Activated naive CD8-positive, alpha-beta T cell treated with anti-CD3 and anti-CD28 coated beads, Interleukin-2, amount 50 U/mL, for 16 hours (primary cell): Measurements from ENCODE around the gene PPFIBP2.

ENCODE experiments used
- DNase-seq: peaks from one replicate; pipeline ENCODE4 v3.0.0-alpha.2; 2020; ENCODE audit warnings: low read depth, low spot score

PPFIBP2 gene

DNA sequence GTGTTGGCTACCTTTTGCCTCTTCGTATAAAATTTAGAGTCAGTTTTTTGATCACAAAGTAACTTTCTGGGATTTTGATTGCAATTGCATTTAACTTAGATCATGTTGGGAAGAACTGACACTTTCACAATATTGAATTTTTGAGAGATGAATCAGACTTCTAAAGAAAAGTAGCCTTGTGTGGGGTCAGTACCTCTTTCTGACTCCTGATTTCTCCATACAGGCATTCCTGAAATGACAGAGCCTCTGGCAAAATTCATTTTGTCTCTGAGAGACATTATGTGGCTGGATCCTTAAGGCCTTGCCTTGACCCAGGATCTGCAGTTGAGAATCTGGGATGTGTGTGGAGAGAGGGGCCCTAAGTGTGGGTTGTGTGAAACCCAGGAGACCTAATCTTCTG, 37.8 kb downstream of the PPFIBP2 start:
- no peak for DNase-seq

GRCh38 chr11:7552666-7553065, 38.9 kb downstream of the PPFIBP2 start:
- no peak for DNase-seq

- DNase-seq: no peak
Measured at GRCh38 chr11:7555052-7555699, 41.4 kb downstream of the PPFIBP2 start.

GRCh38 chr11:7558046-7558445, 44.2 kb downstream of the PPFIBP2 start:
- DNase-seq: no peak

GRCh38 chr11:7559398-7560283, 45.8 kb downstream of the PPFIBP2 start:
- no peak for DNase-seq

- no peak for DNase-seq
Measured at GRCh38 chr11:7561562-7561961, 47.8 kb downstream of the PPFIBP2 start.

DNA sequence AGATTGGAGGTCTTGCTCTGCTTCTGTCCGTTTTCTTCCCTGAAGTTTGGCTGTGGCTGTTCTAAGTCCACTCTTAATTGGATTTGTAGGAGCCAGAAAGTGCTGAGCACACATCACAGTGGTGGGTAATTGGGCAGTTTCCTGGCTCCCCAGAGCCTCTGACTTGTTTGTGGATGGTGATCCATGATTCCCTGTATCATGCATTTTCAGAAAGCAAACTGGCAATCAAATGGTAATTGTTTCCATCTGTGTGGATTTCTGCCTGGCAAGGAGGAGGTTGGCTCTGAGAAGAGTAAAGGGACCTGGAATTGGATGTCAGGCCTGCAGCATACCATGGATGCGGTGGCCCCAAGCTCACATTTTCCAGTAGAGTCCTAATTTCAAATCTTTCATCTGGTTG, 49.5 kb downstream of the PPFIBP2 start:
- DNase-seq: no peak

DNA sequence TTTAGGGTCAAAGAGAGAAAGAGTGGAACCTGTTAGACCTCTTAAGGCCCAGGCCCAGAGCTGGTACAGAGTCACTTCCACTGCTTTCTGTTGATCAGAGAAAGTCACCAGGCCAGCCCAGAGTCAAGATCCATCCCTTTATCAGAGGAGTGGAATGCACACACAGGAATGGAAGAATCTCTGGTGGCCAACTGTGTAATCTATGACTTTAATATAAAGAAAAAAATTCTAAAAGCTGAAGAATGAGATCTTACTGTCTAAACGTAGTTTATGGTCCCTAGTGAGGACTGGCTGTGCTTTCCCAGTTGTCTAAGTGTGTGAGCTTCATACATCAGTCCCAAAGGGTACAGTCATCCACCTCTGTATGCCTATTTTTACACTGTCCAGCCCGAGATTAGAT, 51.0 kb downstream of the PPFIBP2 start:
- no peak for DNase-seq

GRCh38 chr11:7567311-7567710, 53.5 kb downstream of the PPFIBP2 start:
- no peak for DNase-seq

DNA sequence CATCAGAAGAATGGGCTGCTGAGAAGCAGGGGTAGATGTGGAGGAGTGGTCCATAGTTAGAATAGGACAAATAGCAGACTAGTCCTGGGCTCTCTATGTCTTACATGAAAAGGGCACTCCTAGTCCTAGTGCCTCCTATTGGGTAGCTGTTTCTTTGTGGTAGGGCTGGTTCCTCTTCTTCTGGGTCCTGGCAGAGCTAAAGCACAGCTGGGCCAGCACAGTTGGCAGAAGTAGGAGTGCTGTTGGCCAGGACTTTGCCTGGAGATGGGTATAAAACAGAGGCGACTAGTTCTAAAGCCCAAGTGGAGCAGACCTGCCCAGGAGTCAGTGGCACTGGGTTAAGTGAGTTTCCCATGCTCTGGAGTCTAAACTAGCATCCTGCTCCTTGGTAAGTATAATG, 55.2 kb downstream of the PPFIBP2 start:
- DNase-seq: no peak

DNA sequence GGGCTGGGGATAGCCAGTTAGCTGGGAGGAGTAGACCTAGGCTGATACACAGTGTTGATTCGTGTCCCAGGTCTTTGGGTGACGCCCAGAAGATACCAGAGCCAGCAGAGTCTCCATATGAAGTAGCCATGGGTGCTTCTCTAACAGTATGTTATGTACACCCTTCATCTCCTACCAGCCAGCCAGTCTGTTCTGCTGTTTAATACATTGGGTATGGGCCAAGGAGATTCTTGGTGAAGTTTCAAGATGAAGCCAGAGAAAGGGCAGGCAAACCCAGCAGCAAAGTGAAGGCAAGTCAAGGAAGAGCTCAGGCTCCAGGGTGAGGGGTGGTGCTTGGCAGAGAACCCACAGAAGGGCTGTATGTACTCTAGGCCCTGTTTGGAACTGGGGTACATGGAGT, 56.4 kb downstream of the PPFIBP2 start:
- no peak for DNase-seq

GRCh38 chr11:7570938-7571521, 57.2 kb downstream of the PPFIBP2 start:
- no peak for DNase-seq

GRCh38 chr11:7571640-7572000, 57.8 kb downstream of the PPFIBP2 start:
- no peak for DNase-seq

GRCh38 chr11:7572001-7572712, 58.4 kb downstream of the PPFIBP2 start:
- DNase-seq: no peak

GRCh38 chr11:7573193-7573557, 59.4 kb downstream of the PPFIBP2 start:
- DNase-seq: no peak

DNA sequence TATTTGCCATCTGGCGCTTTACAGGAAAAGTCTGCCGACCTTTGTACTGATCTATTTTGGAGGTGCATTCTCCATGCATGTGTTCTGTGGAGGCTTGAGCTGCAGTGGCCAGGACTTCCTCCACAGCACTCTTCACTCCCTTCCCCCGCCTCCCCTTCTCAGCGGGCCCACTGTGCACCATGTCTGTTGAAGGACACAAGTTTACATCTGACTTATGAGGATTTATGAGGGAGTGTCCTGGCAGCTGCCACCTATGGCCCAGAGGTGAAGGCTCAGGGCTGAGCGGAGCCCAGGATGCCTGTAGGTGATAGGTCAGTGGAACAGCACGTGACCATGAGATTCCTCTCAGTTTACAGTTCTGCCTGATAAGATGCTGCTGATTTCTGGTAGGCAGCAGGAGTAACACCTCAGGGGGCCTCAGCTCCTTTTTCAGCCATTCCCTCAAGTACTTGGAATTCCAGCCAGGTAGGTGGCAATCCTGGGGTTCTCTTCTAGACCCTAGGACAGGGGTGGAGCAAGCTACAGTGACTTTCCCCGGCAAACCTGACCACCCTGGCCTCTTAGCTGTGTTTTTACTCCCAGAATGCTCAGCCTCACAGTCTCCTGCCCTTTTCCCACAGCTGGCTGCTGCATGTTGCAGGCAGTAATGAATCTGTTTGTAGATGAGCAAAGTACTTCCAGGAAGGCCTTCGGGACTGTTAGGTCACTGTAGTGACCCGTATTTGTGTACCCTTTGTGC, 59.9 kb downstream of the PPFIBP2 start:
- no peak for DNase-seq

- no peak for DNase-seq
Measured at GRCh38 chr11:7574491-7575130, 60.8 kb downstream of the PPFIBP2 start.

- no peak for DNase-seq
Measured at GRCh38 chr11:7575841-7576725, 62.3 kb downstream of the PPFIBP2 start.

DNA sequence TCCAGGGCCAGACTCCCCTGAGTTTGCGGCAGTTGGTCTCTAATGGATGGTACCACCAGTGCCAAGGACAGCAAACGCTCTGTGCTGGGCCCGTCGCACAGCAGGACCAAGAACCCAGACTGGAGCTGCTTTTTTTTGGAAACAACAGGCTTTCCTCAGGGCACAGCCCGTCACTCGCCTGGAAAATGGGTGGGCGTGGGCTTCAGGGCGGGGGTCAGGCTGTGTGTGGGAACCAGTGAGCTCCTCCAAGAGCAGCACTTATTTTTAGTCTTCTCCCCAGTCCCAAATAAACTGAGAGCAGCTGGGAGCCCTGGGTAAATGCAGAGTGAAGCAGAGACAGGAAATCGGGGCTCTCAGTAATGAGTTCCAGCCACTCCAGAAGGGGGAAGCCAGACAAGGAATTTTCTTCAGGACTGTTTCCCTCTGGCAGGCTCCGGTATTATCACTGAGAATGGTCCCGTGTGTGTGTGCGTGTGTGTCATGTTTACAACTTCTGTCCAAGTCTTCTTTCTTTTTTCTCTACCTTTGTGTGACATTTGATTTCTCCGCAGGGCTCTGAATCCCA, 63.0 kb downstream of the PPFIBP2 start:
- no peak for DNase-seq
